Mucosa of descending colon (tissue), 3 donors: Measurements from ENCODE around the gene KDM2A. TPM values are rescaled to one million over a fixed set of nuclear protein-coding genes. Genes with fewer than 3 reads are reported as not detected.
"Not testable (repeated sequence)": the region's sequence is repeated elsewhere in the genome, so short reads cannot be mapped to it uniquely, and the experiment has no call there.

Experiments used
- ATAC-seq: fragments of 200-7000 bp; cut with Tn5 transposase; one replicate; pipeline ENCODE4 v1.9.1; 2020; ENCODE audit warnings: mild to moderate bottlenecking, moderate library complexity
- DNase-seq, 3 donors: peaks; one replicate each; pipeline ENCODE4 v3.0.0-alpha.2; 2020
- H3K36me3 ChIP-seq: fragments of 200-600 bp; one replicate; pipeline ENCODE4 v1.8.0; 2021; ENCODE audit warnings: low read depth, mild to moderate bottlenecking
- H3K4me1 ChIP-seq: fragments of 200-600 bp; one replicate; pipeline ENCODE4 v1.8.0; 2021; ENCODE audit warnings: low read depth, mild to moderate bottlenecking
- H3K4me3 ChIP-seq: fragments of 200-600 bp; one replicate; pipeline ENCODE4 v1.8.0; 2021; ENCODE audit warnings: mild to moderate bottlenecking
- H3K9me3 ChIP-seq: fragments of 200-600 bp; one replicate; pipeline ENCODE4 v1.8.0; 2021; ENCODE audit warnings: mild to moderate bottlenecking
- CTCF ChIP-seq: fragments of 200-600 bp; IDR thresholded peaks from one replicate; pipeline ENCODE4 v1.8.0; 2022; ENCODE audit warnings: antibody characterized with exemption, mild to moderate bottlenecking
- intact Hi-C, 2 donors: fragments of 100-400 bp; cut with DNase I in 1 of 2; cut with micrococcal nuclease in 1 of 2; formaldehyde crosslinking; loops; one replicate each; pipeline versions ENCODE4 v1.11.0 to v1.11.1; 2022; cut with DNase I, micrococcal nuclease
- total RNA-seq, 3 donors: library from RNA; stranded (reverse); fragmentation: NEBNext Ultra II Directional in 2 of 3; extraction: Animal tissue kit (Norgen Biotek cat#: 25700) in 2 of 3; gene quantifications; one replicate each; pipeline versions ENCODE4 v1.2.1 to v1.2.4, GENCODE V29; 2021 to 2023
- donor health status: DM: no; HTN: no; CAD: no; lungs with moderate emphysema.
- donor health status: DM: no; HTN: no; CAD: no.
- donor health status: DM: no; HTN: yes; CAD: no.

KDM2A gene
- total RNA-seq, 3 donors from 2014 or later: 67.2 to 84.6 (median 77.1) TPM

- Histone ChIP-seq H3K9me3 (no peaks in the 10 kb centered on the region), H3K4me1 (peaks cover 10% of the 10 kb centered on the region), H3K4me3 (no peak overlapping the region), H3K36me3 (no peaks in the 10 kb centered on the region)
- intact Hi-C loops: no loop called here
- ATAC-seq (peak; percentile 93), DNase-seq (peak in 1 of 3 donors; percentile 10)
- no peak for TF ChIP-seq CTCF
Measured at GRCh38 chr11:67195971-67196456, 77.0 kb downstream of the KDM2A start.

- TF ChIP-seq CTCF: no peak
- peaks cover 10% of the 10 kb centered on the region for H3K4me1 ChIP-seq
- intact Hi-C loops: no loop called here
- no peak overlapping the region for H3K4me3 ChIP-seq
- no peak for ATAC-seq
- H3K36me3 ChIP-seq: no peaks in the 10 kb centered on the region
- no peak for DNase-seq
- H3K9me3 ChIP-seq: no peaks in the 10 kb centered on the region
Measured at GRCh38 chr11:67197606-67198005, 78.5 kb downstream of the KDM2A start.

- H3K36me3 ChIP-seq, H3K9me3 ChIP-seq, H3K4me3 ChIP-seq, H3K4me1 ChIP-seq, ATAC-seq, DNase-seq, intact Hi-C loops: not testable (repeated sequence)
Measured at GRCh38 chr11:67198781-67199180, 79.7 kb downstream of the KDM2A start.

GRCh38 chr11:67199751-67200150, 80.7 kb downstream of the KDM2A start:
- intact Hi-C loops: no loop called here
- Histone ChIP-seq H3K4me1 (peaks cover 10% of the 10 kb centered on the region), H3K36me3 (no peaks in the 10 kb centered on the region), H3K9me3 (no peaks in the 10 kb centered on the region), H3K4me3 (no peak overlapping the region)
- ATAC-seq (no peak), DNase-seq (no peak)
- no peak for TF ChIP-seq CTCF

- Histone ChIP-seq H3K4me1 (no peaks in the 10 kb centered on the region), H3K9me3 (no peaks in the 10 kb centered on the region), H3K4me3 (no peak overlapping the region), H3K36me3 (no peaks in the 10 kb centered on the region)
- ATAC-seq (no peak), DNase-seq (no peak)
- TF ChIP-seq CTCF: no peak
- intact Hi-C loops: no loop called here
Measured at GRCh38 chr11:67202028-67202427, 83.0 kb downstream of the KDM2A start.

GRCh38 chr11:67204822-67205221, 85.8 kb downstream of the KDM2A start:
- H3K36me3 ChIP-seq: no peaks in the 10 kb centered on the region
- H3K9me3 ChIP-seq: no peaks in the 10 kb centered on the region
- no peaks in the 10 kb centered on the region for H3K4me1 ChIP-seq
- H3K4me3 ChIP-seq: no peak overlapping the region
- intact Hi-C loops: no loop called here
- DNase-seq (no peak), ATAC-seq (no peak)
- no peak for TF ChIP-seq CTCF

- H3K36me3 ChIP-seq, DNase-seq, intact Hi-C loops, H3K4me3 ChIP-seq, H3K9me3 ChIP-seq, H3K4me1 ChIP-seq, ATAC-seq: not testable (repeated sequence)
Measured at GRCh38 chr11:67209222-67209621, 90.2 kb downstream of the KDM2A start.
